NCI-H82 (cell line): ENCODE data around the gene SLC6A9.
A peak's percentile ranks its signal among the peaks of the same experiment; 100 is the strongest.

Experiments
- DNase-seq: peaks from one replicate; lab custom pipeline; 2025; lab: John Stamatoyannopoulos, UW

Gene SLC6A9

DNA sequence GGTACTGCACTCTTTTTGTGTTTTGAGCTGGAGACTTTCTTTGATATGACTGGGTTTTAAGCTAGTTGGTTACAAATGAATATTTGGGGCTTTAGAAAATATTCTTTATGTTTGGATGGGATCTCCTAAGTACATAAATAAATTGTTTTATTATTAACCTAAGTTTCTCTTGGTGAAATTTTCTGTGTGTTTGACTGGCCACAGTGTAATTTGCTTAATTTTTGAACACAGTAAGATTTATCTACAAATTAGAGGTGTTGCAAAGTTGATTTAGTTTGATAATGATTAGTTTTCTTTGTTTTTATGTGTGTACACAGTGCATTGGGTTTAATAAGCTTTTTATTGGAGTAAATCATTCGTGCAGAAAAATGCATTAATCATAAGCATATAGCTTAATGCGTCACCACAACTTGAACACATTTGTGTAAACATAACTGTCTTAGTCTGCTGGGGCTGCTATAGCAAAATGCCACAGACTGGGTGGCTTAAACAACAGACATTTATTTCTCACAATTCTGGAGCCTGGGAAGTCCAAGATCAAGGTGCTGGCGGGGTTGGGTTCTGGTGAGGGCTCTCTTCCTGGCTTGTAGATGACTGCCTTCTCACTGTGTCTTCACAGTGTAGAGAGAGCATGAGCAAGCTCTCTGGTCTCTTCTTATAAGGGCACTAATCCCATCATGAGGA lies 17.4 kb upstream of the SLC6A9 start:
- DNase-seq = no peak

- no peak for DNase-seq
These were observed 15.9 kb upstream of the SLC6A9 start for GRCh38 chr1:44047131-44047530.

DNA sequence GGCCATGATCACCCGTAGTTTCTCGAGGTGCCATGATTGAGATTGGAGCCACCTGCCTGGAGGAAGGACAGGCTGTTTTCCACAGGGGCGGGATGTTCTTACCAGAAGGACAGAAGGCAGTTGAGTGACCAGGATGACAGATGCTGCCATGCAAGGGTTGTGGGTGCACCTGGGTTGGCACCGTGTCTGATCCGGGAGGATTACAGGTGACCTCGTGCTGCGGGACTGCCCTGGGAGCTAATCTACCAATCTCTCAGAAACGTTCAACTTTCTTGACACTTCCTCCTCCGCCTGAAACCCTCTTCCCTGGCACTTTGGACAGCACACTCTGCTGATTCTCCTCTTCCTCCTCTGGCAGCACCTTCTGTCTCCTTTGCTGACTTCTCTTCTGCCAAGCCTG lies 13.8 kb upstream of the SLC6A9 start:
- DNase-seq = no peak

DNA sequence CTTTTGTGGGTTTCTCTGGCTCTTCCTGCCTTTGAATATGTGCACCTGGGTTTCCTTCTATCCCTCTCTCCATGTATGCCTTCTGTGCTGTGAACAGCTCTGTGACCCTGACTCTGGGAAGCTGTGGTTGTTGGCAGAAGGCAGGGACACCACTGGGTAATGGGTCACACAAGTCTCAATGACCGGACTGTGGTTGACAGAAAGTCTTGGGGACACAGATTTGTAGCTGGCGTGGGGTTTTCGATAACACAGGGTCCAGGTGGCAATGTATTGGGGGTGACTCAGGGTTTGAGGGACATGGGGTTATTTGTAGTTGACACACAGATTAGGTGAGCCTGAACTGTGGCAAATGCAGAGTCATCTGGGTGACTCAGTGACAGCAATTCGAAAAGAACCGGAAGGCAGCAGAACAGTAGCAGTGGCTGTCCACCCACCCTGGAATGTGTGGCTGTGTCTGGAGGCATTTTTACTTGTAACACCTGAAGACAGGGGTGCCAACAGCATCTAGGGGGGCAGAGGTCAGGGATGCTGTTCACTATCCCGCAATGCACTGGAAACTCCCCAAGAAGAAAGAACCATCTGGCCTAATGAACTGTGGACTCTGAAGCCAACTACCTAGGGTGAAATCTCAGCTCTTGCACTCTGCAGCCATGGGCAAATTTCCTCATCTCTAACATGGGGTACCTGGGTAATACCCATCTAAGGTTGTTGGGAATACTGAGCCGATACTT lies 13.0 kb upstream of the SLC6A9 start:
- DNase-seq = no peak

GRCh38 chr1:44043176-44044070 lies 12.2 kb upstream of the SLC6A9 start:
- peak; percentile 95 for DNase-seq

DNA sequence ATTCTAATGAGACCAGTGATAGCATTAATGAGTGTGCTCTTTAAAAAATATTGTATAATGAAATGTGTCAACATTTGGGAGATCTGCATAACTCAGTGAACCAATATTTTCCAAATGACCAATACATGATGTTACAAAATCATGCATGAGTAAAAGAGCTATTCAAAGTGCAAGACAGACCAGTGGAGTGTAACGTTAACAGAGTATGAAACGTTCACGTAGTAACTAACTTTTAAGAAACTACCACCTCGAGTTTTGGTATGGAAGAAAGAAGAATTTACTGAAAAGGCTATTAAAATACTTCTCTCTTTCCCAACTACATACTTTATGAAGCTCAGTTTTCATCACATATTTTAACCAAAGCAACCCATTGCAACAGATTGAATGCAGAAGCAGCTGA lies 9.6 kb upstream of the SLC6A9 start:
- DNase-seq = no peak

- DNase-seq = no peak
These were observed 9.2 kb upstream of the SLC6A9 start for GRCh38 chr1:44040418-44040817.

DNA sequence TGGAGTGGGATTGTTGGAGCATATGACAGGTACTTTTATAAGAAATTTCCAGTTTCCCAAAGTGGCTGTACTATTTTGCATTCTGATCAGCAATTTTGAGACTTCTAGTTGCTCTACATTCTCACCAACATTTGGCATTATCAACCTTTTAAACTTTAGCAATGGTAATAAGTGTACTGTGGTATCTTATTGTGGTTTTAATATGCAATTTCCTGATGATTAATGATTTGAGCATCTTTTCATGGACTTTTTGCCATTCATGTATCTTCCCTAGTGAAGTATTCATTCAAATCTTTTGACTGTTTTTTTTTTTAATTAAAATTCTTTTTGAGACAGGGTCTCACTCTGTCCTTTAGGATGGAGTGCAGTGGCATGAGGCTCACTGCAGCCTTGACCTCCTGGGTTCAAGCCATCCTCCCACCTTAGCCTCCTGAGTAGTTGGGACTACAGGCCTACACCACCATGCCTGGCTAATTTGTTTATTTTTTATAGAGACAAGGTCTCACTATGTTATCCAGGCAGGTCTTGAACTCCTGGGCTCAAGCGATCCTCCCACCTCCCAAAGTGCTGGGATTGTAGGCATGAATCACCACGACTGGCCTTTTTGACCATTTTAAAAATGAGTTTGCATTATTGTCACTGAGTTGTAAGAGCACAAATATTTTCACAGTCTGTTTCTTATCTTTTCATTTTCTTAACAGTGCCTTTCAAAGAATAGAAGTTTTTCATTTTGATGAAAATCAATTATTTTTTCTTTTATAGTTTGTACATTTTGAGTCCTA lies 7.8 kb upstream of the SLC6A9 start:
- no peak for DNase-seq

GRCh38 chr1:44037154-44037553 lies 5.9 kb upstream of the SLC6A9 start:
- peak; percentile 52 for DNase-seq

- DNase-seq = peak; percentile 88
These were observed 5.3 kb upstream of the SLC6A9 start for GRCh38 chr1:44036409-44037139.

GRCh38 chr1:44035726-44036408 lies 4.6 kb upstream of the SLC6A9 start:
- peak; percentile 95 for DNase-seq

DNA sequence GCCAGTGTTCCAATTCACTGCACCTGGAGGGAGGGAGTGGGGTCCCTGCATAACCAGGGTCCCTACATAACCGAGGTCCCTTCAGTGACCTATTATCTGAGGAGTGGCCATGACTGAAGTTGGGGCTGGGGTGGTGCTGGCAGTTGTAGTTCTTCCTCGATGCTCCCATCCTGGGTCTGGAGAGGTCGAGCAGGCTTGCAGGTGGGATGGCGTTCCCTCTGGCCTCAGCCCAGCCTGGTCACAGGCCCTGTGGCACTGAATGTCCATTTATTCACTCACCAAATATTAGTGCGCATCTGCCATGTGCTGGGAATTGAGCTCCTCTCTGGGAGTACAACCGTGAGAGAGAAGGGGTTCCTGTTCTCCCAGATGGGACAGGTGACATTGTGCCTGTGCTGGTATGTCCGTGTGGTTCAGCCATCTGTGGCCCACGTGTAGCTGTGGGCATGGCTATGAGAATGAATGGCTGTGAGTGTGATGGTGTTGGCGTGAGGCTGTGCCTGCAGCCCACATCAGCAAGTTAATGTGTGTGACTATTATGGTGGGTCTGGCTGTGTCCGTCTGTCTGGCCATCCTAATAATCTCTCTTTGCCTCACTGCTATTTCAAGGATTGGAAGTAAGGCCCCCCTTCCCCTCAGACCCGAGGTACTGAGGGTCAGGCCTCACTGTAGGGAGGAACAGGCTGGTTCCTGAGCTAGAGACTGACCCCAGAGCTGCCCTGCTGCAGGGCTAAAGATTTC lies 3.9 kb upstream of the SLC6A9 start:
- DNase-seq = no peak

DNA sequence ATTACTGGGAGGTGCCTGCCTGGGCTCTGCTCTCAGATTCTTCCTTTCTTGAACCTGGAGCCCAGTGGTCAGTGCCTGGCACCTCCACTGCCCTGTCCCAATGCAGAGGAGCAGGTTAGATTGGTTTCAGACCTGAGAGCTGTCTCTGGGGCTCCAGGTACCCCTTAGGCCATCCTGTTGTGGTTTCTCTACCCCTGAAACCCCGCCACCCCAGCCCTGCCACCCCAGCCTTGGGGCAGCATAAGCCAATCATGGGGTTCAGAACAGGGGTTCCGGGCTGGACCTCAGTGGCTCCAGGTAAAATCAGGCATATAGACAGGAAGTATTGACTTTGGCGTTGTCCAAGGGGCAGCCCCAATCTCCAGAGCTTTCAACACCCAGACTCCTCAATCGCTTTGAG lies 3.2 kb upstream of the SLC6A9 start:
- no peak for DNase-seq

DNA sequence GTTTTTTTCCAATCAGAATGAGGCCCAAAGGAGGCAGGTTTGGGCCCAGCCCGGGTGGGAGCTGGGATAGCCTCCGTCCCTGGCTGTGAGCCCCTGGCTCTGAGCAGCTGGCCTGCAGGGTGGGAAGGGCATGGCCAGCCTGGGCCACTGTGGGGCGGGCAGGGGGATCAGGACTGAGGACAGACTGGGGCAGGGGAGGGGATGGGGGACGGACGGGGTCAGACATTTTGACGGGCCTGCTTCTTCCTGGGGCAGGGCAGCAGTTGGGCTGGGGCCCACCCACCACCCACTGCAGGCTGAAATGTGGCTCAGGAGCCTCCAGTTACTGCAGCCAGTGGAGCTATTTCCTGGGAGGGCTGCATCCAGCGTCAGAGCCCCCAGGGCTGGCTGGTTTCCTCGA lies 2.5 kb upstream of the SLC6A9 start:
- DNase-seq = no peak

DNA sequence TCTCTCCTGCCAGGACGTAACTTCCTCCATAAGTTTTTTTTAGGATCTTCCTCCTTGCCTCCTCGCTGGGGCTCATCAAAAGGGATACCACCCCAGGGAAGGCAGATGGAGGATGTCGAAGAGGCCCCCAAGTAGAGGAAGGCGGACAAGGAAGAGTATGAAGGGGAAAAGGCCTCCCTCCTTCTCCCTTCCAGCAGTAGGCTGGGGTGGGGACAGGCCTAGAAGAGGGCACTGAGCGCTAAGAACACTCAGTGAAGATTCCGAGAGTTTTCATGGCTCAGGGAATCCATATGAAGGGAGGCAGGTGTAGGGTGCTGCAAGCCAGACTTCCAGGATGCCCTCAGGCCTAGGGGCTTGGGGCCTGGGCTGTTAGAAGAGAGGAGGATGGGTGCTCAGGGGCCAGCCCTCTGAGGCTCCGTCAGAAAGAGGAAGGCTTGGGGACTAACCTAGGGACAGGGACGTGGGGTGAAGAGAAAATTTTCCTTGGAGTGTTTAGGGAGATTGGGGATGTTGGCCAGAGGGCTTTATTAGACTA lies 1.8 kb upstream of the SLC6A9 start:
- DNase-seq = no peak

- no peak for DNase-seq
These were observed 1.0 kb upstream of the SLC6A9 start for GRCh38 chr1:44032170-44032790.

DNA sequence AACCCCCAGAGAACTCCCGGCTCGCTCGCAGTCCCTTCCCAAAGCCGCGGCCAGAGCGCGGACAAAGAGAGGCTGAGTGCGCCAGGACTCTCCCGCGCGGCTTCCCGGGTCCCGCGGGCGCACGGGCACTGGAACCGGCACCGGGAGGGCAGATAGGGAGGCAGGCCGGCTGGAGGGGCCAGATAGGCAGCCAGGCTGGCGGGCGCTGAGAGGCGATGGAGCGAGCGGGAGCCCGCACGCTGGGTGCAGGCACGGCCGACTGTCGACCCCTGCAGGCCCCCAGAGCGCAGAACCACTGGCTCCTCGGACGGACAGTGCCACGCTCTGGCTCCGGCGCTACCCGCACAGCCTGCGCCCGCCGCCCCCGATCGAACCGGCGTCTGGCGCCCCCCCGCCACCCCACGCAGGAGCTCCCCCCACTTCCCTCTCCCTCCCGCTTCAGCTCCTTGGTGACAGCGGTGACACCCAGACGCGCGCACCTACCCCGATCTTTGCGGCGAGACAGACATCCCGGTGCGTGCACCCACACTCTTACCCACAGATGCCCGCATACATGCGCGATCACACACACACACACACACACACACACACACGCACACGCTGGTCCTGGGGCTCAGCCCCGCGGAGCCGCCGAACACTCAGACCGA lies 534 bp downstream of the SLC6A9 start:
- DNase-seq = peak; percentile 75

GRCh38 chr1:44029911-44030604 lies 1.2 kb downstream of the SLC6A9 start:
- DNase-seq = peak; percentile 96
